HL-60 (cell line): ENCODE results near the gene NUDT2.

Experiments
- GABPA ChIP-seq: IDR thresholded peaks from 2 replicates; pipeline ENCODE4 v1.6.1; 2012; ENCODE audit warnings: low read depth
- TF ChIP-seq, protein P1 (sequence below): IDR thresholded peaks from one replicate; pipeline ENCODE4 v1.5.1; 2011; ENCODE audit warnings: low read length, control low read depth, inconsistent platforms; ENCODE audit not compliant: insufficient read depth

DNA sequence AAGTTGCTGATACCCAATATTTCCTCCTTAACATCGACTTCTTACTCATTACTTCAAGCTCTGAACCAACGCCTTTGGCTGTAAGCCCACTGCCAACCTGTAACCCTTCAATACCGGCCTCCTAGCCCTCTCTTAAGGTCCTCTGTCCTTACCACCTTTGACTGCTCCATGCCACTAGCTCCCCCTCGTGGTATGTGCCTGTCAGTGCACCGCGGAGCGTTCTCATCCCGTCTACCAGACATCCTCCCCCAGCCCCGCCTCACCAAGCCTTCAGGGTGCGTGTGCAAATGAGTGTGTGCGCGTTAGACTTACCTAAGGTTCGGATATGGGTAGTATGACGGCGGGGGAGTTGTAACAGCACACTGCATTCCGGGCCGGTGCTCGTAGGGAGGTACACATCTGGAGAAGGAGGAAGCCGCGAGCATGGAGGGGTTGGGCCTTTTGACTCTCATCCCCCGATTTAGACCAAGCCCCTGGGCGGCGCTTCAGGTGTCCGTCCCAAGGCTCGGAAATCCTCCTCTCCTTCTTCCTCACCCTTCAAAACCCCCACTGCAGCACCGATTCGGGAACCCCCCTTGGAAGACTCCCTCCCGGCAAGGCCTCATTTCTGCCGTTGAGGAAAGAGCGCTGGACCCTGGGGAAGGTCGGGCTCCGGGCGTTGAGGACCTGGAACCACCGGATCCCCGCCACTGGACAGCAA, 50.1 kb downstream of the NUDT2 start:
- TF ChIP-seq, protein P1, sequence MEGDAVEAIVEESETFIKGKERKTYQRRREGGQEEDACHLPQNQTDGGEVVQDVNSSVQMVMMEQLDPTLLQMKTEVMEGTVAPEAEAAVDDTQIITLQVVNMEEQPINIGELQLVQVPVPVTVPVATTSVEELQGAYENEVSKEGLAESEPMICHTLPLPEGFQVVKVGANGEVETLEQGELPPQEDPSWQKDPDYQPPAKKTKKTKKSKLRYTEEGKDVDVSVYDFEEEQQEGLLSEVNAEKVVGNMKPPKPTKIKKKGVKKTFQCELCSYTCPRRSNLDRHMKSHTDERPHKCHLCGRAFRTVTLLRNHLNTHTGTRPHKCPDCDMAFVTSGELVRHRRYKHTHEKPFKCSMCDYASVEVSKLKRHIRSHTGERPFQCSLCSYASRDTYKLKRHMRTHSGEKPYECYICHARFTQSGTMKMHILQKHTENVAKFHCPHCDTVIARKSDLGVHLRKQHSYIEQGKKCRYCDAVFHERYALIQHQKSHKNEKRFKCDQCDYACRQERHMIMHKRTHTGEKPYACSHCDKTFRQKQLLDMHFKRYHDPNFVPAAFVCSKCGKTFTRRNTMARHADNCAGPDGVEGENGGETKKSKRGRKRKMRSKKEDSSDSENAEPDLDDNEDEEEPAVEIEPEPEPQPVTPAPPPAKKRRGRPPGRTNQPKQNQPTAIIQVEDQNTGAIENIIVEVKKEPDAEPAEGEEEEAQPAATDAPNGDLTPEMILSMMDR: peak; percentile 100
- no peak for TF ChIP-seq GABPA
